GM12801 (cell line): Measurements from ENCODE around the gene TMEM192.

Experiments used
- TF ChIP-seq, protein P1 (sequence below): IDR thresholded peaks from one replicate; pipeline ENCODE4 v1.5.1; 2011; ENCODE audit warnings: control low read depth; ENCODE audit not compliant: insufficient read length; ENCODE audit errors: extremely low read depth

The TMEM192 gene

DNA sequence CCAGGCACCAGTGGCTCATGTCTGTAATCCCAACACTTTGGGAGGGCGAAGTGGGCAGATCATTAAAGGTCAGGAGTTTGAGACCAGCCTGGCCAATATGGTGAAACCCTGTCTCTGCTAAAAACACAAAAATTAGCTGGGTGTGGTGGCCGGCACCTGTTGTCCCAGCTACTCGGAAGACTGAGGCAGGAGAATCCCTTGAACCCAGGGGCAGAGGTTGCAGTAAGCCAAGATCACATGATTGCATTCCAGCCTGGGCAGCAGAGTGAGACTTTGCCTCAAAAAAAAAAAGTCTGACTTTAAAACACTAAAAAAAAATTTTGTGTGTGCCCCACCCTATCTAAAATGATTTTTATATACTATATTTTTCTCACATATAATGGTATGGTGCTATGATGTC is 26.2 kb upstream of the TMEM192 start:
- TF ChIP-seq, protein P1, sequence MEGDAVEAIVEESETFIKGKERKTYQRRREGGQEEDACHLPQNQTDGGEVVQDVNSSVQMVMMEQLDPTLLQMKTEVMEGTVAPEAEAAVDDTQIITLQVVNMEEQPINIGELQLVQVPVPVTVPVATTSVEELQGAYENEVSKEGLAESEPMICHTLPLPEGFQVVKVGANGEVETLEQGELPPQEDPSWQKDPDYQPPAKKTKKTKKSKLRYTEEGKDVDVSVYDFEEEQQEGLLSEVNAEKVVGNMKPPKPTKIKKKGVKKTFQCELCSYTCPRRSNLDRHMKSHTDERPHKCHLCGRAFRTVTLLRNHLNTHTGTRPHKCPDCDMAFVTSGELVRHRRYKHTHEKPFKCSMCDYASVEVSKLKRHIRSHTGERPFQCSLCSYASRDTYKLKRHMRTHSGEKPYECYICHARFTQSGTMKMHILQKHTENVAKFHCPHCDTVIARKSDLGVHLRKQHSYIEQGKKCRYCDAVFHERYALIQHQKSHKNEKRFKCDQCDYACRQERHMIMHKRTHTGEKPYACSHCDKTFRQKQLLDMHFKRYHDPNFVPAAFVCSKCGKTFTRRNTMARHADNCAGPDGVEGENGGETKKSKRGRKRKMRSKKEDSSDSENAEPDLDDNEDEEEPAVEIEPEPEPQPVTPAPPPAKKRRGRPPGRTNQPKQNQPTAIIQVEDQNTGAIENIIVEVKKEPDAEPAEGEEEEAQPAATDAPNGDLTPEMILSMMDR: no peak

DNA sequence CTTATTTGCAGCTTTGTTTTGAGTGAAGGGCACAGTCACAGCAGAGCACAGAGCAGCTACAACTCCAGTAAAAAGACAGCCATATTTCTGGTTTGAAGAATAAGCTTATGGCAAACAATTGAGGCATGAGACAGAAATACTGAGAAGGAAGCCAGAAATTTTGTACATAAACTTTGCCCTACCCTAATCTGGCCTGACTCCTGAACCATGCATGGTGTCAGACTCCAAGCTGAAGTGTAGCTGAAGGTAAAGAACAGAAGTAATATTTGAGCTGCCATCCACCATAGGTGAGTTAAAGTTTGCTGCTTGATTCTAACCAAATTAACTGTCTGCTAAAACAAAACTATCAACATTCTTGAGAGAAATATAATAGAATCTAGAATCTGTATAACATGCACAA is 24.5 kb upstream of the TMEM192 start:
- TF ChIP-seq, protein P1: no peak

DNA sequence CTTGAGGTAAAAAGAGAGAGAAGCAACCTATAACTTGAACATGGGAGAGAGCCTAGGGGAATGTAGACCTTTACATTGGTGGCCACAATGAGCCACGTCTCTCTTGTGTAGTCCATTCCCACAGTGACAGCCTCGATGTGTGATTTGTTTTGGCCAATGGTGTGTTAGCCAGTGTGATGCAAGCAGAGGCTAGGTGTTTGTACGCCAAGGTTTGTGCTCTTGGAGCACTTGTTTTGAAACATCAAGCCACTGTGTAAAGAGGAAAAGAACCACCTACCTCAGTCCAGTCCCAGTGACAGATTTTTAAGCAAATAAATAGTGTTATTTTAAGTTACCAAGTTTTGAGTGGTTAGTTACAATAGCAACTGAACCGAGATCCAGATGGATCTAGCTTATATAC is 23.9 kb upstream of the TMEM192 start:
- TF ChIP-seq, protein P1: no peak

DNA sequence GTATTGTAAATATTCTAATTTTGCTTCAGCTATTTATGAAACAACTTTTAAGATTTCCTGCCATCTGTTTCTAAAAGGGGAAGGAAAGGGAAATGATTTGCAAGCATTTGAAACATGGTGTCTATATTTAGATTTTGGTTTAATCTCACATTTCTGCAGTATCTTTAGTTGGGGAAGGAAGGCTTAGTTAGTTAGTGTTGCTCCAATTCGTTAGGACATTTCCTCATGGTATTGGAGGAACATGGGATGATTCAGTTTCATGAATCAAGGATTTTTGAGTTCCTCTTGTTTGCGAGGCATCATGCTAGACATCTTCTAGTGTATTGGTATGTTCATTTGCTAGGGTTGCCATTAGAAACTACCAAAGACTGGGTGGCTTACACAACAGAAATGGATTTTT is 20.5 kb upstream of the TMEM192 start:
- TF ChIP-seq, protein P1: no peak

DNA sequence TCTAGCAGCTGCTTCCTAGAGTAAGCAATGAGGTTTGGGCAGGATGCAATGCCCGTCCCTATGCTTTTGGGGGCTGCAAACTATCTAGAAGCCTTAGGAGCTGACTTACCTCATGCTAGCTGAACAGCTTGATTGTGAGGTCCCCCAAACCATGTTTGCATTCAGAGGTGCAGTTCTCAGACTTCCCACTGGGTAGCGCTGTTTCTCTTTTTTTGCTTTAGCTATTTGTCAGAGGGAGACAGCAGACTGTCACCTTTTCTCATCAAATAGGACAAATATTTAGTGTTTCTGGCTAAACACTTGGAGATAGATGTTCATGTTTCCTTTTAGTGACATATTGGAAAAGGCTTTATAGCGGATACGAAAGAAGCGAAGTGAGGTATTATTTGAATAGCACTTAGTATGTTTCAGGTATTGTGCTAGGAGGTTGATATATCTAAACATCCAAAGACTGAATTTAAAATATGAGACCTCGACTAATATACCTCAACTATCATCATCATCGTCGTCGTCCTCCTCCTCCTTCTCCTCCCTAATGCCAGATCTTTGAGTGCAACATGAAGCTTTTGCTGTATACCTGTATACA is 18.7 kb upstream of the TMEM192 start:
- TF ChIP-seq, protein P1: no peak

DNA sequence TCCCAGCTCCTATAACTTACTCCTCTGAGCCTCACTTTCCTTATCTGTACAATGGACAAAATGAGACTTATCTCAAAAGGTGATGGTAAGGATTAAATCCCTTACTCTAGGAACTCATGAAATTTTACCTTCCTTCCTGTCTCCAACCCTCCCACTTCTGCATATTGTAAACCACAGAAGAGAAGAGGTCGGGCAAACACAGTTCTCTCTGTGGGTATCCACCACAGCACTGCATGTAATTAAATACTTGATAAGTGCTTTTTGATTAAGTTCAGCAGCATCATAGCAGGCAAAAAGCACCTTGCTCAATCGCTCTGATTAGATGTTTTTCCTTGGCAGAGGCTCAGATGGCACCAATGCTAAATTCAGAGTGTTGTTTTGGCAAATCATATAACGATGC is 17.3 kb upstream of the TMEM192 start:
- TF ChIP-seq, protein P1: no peak

DNA sequence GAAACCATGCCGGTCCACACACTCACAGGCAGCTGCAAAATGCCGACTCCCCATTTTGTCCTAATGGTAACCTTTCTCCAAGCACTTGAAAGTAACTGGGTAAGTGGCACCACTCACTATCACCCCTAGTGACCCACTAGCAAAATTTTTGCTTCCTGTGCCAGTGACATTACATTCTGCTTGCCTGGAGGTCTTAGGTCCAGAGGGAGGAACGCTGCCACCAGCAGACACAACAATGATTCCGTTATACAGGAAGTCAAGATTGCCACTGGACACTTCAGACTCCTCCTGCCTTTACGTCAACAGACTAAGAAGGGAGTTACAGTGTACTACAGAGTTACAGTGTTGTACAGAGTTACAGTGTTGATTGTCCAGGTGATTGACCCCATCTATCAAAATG is 11.8 kb upstream of the TMEM192 start:
- TF ChIP-seq, protein P1: no peak
